Measurements from ENCODE around the gene ABLIM2. TPM values are rescaled to one million over a fixed set of nuclear protein-coding genes. Genes with fewer than 3 reads are reported as not detected.

Gene ABLIM2
- polyA plus RNA-seq, 2 of the 4 experiments (the other 2 are of a cell fraction): 0.21 to 0.40 TPM

GRCh38 chr4:7917669-7918068 is 240.9 kb downstream of the ABLIM2 start:
- TF ChIP-seq CEBPB (IDR thresholded peaks at IDR 0.05) (no peak), FOXS1 (CRISPR knock-in tag; IDR thresholded peaks at IDR 0.05) (no peak), RNF2 (IDR thresholded peaks at IDR 0.05; ENCODE audit: borderline replicate concordance, low read depth) (no peak), HOXB13 (CRISPR knock-in tag; IDR thresholded peaks at IDR 0.05; ENCODE audit: low read depth) (no peak), HES2 (IDR thresholded peaks at IDR 0.05) (no peak), REST (IDR thresholded peaks at IDR 0.05) (no peak), NPAS2 (CRISPR knock-in tag; IDR thresholded peaks at IDR 0.05; ENCODE audit: borderline replicate concordance) (no peak), TFCP2L1 (CRISPR knock-in tag; IDR thresholded peaks at IDR 0.05) (no peak), CHD4 (IDR thresholded peaks at IDR 0.05; ENCODE audit: borderline replicate concordance) (no peak), E2F6 (IDR thresholded peaks at IDR 0.05; ENCODE audit: borderline replicate concordance, low read depth) (no peak), POLR2A (IDR thresholded peaks at IDR 0.05; ENCODE audit: low read length) (no peak), NR3C1 (IDR thresholded peaks at IDR 0.05) (no peak), USF2 (IDR thresholded peaks at IDR 0.05) (no peak), HOXA7 (CRISPR knock-in tag; IDR thresholded peaks at IDR 0.05) (no peak), POLR2AphosphoS2 (conservative IDR thresholded peaks at IDR 0.05; ENCODE audit: low read length) (no peak)
- Histone ChIP-seq H3K4me3 (no peak overlapping the region), H3K4me2 (peak overlapping the region; percentile 40; the same call in 2 of the 3 replicates), H3K27ac (peak overlapping the region; percentile 8 to 75; a peak in 4 of 6 replicates), H3K4me1 (peaks cover 48% of the 10 kb centered on the region), H3K9me3 (no peaks in the 10 kb centered on the region)
- FAIRE-seq: no peak
- ChIA-PET CTCF (interaction anchor here (1.3 kb wide), 1 partner anchor 113 kb away, joined by 6 read pairs; no protein-coding TSS in a partner anchor), POLR2A (no interaction called here)
- no peak for DNase-seq (ENCODE audit: low read depth in 1 of 2, low spot score in 1 of 2)
- 32% methylated on average over 6 of the region's 6 CpGs for WGBS (ENCODE audit: missing lambda C conversion rate)
- peak; percentile 71 to 77 for ATAC-seq

GRCh38 chr4:7915875-7916242 is 242.8 kb downstream of the ABLIM2 start:
- no peak for TF ChIP-seq EHF (CRISPR knock-in tag; IDR thresholded peaks at IDR 0.05)
- peak; percentile 41 to 80; a peak in 3 of 4 replicates for TF ChIP-seq CEBPB (IDR thresholded peaks at IDR 0.05)
- Histone ChIP-seq H3K4me2 (no peak overlapping the region), H3K4me1 (peaks cover 65% of the 10 kb centered on the region), H3K4me3 (no peak overlapping the region), H3K27ac (peak overlapping the region in 1 of 2 experiments; percentile 46; a peak in 2 of 6 replicates), H3K9me3 (no peaks in the 10 kb centered on the region)
- DNase-seq (ENCODE audit: low read depth in 1 of 2, low spot score in 1 of 2): no peak
- POLR2A ChIA-PET: no interaction called here
- no peak for ATAC-seq
- WGBS (ENCODE audit: missing lambda C conversion rate): 65% methylated on average over 6 of the region's 6 CpGs
- CTCF ChIA-PET: interaction anchor here (0.6 to 1.2 kb wide), 3 partner anchors 11 to 113 kb away, joined by 3 to 8 read pairs (median 3); no protein-coding TSS in a partner anchor
- FAIRE-seq: no peak

Small RNA genes within 50 kb of the gene (small RNA-seq; reads per million reads assigned to genes)
- gene MIR95: 2.8 to 170 (median 114) reads per million in 6 experiments

Other genes with a start within 250 kb of the ABLIM2 start
- gene AFAP1, start 219.0 kb downstream of the ABLIM2 start, polyA plus RNA-seq (2011; rRNA removed): 18.9 and 25.4 TPM in 2 replicates
- gene AFAP1, start 219.0 kb downstream of the ABLIM2 start, polyA plus RNA-seq (2017; fragmentation: RNase III; extraction: RNeasy Plus Mini Kit Qiagen cat#74134 plus additional on column Dnase treatment): 29.6 to 37.6 TPM (median 33.0 TPM) in 3 replicates
- 2.8 and 3.3 TPM in 2 replicates for gene SH3TC1, start 40.5 kb upstream of the ABLIM2 start, polyA plus RNA-seq (2011; rRNA removed)
- 5.4 to 8.1 TPM (median 7.4 TPM) in 3 replicates for gene SH3TC1, start 40.5 kb upstream of the ABLIM2 start, polyA plus RNA-seq (2017; fragmentation: RNase III; extraction: RNeasy Plus Mini Kit Qiagen cat#74134 plus additional on column Dnase treatment)
- gene HTRA3, start 110.9 kb upstream of the ABLIM2 start, polyA plus RNA-seq (2011; rRNA removed): 7.4 and 9.2 TPM in 2 replicates
- 4.6 to 8.0 TPM (median 4.9 TPM) in 3 replicates for gene HTRA3, start 110.9 kb upstream of the ABLIM2 start, polyA plus RNA-seq (2017; fragmentation: RNase III; extraction: RNeasy Plus Mini Kit Qiagen cat#74134 plus additional on column Dnase treatment)